ENCODE results near the gene SMG1. TPM values are rescaled to one million over a fixed set of nuclear protein-coding genes. Genes with fewer than 3 reads are reported as not detected.

Gene SMG1
- total and polyA plus RNA-seq, 2 of the 13 experiments (the other 11 are each of a cell fraction or from before 2014, with no cell fraction given), result 48.7 to 53.7 TPM

- TF ChIP-seq ZNF512 (CRISPR knock-in tag; IDR thresholded peaks at IDR 0.05), result no peak
- no peak for TF ChIP-seq ZNF138 (CRISPR knock-in tag; IDR thresholded peaks at IDR 0.05; ENCODE audit: low read depth)
- no peak for TF ChIP-seq MAZ (IDR thresholded peaks at IDR 0.05; ENCODE audit: borderline replicate concordance, low read depth, low read length)
- no peak for TF ChIP-seq MAZ (CRISPR knock-in tag; IDR thresholded peaks at IDR 0.05; ENCODE audit: low read depth)
- TF ChIP-seq ZNF660 (CRISPR knock-in tag; IDR thresholded peaks at IDR 0.05; ENCODE audit: borderline replicate concordance, low read depth), result no peak
- no peak for TF ChIP-seq MTA3 (CRISPR knock-in tag; IDR thresholded peaks at IDR 0.05)
- TF ChIP-seq, protein P1, sequence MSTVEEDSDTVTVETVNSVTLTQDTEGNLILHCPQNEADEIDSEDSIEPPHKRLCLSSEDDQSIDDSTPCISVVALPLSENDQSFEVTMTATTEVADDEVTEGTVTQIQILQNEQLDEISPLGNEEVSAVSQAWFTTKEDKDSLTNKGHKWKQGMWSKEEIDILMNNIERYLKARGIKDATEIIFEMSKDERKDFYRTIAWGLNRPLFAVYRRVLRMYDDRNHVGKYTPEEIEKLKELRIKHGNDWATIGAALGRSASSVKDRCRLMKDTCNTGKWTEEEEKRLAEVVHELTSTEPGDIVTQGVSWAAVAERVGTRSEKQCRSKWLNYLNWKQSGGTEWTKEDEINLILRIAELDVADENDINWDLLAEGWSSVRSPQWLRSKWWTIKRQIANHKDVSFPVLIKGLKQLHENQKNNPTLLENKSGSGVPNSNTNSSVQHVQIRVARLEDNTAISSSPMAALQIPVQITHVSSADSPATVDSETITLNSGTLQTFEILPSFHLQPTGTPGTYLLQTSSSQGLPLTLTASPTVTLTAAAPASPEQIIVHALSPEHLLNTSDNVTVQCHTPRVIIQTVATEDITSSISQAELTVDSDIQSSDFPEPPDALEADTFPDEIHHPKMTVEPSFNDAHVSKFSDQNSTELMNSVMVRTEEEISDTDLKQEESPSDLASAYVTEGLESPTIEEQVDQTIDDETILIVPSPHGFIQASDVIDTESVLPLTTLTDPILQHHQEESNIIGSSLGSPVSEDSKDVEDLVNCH (CRISPR knock-in tag; IDR thresholded peaks at IDR 0.05), result no peak
- peak; percentile 13; the same call in 1 of the 2 replicates for TF ChIP-seq NCOA2 (CRISPR knock-in tag; IDR thresholded peaks at IDR 0.05)
Measured at GRCh38 chr16:18800293-18800692, 125.9 kb downstream of the SMG1 start (continued).

DNA sequence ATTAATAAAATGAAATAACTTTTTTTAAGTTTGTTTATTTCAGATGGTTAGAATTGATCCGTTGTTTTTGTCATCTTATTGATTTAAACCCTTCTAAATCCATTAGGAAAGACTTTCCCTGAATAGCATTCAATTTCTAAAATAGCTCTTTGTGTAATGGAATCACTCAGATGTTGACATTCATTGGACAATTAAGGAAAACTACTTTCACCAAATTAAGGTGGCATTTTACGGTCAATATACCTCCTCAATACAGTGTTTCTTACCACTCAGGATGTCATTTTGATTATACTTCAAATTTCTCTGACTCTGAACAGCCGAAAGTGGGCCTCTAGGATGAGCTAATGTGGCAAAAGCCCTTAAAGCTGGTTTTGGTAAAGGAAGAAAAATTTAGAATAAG is 126.7 kb downstream of the SMG1 start:
- Histone ChIP-seq H2AFZ (ENCODE audit: low read length) (no peak overlapping the region), H3K4me1 (ENCODE audit: insufficient read depth, low read length) (peaks cover 69% of the 10 kb centered on the region), H3K4me3 (replicated peaks in 1 of 3; ENCODE audit: insufficient read depth in 1 of 3, low read depth in 2 of 3, low read length in 3 of 3) (peak overlapping the region; percentile 88 to 100 (median 95)), H3K36me3 (replicated peaks in 1 of 2; ENCODE audit: control insufficient read depth in 1 of 2, insufficient read depth in 2 of 2, low read length in 2 of 2) (peaks cover 3 to 28% of the 10 kb centered on the region in 2 experiments; a peak in 4 of 5 replicates), H3K9me3 (ENCODE audit: low read length) (no peaks in the 10 kb centered on the region), H4K20me1 (ENCODE audit: insufficient read depth, low read length) (peaks cover 24% of the 10 kb centered on the region), H3K27ac (ENCODE audit: extremely low read length, insufficient read depth, low read length) (no peak overlapping the region), H3K27me3 (ENCODE audit: control insufficient read depth in 1 of 2, insufficient read depth in 2 of 2, low read length in 2 of 2) (no peaks in the 10 kb centered on the region; a peak in 1 of 5 replicates), H3K4me2 (ENCODE audit: low read depth, low read length) (peak overlapping the region; percentile 92), H3K79me2 (ENCODE audit: insufficient read depth, low read length) (peaks cover 55% of the 10 kb centered on the region), H3K9ac (ENCODE audit: insufficient read depth, low read depth, low read length) (peak overlapping the region; percentile 97)
- 69% methylated on average over 3 of the region's 3 CpGs for WGBS (ENCODE audit: low lambda C conversion rate)
- BruUV-seq (replicated peaks), result no TSS peak
- CTCF ChIA-PET (ENCODE audit: low intra/inter-chr PET ratio, low total read pairs), result no interaction called here
- in situ Hi-C loops (cut with HindIII; ENCODE audit: extremely low pct_ligation_motif_present, low pct_unique_long_range_greater_than_20kb) (no loop called here), intact Hi-C loops (cut with micrococcal nuclease; ENCODE audit: unreplicated experiment) (loop anchor here (10.0 kb wide), 1 partner anchor 725 kb away; the partner anchor contains the start of genes CCP110 and GDE1)
- POLR2A ChIA-PET, result interaction anchor here (1.3 to 8.9 kb wide), 2 partner anchors 10 to 206 kb away, joined by 3 to 545 read pairs; partner anchors contain the start of gene RPS15A
- DNase-seq (ENCODE audit: low spot score), result no peak
- ATAC-seq, result no peak
- FAIRE-seq, result no peak
- TF ChIP-seq SP5 (CRISPR knock-in tag; IDR thresholded peaks at IDR 0.05; ENCODE audit: borderline replicate concordance, low read depth), result no peak
- no peak for TF ChIP-seq ZNF280B (CRISPR knock-in tag; IDR thresholded peaks at IDR 0.05; ENCODE audit: borderline replicate concordance)
- TF ChIP-seq ZNF639 (CRISPR knock-in tag; conservative IDR thresholded peaks at IDR 0.05), result no peak
- TF ChIP-seq, protein P2, sequence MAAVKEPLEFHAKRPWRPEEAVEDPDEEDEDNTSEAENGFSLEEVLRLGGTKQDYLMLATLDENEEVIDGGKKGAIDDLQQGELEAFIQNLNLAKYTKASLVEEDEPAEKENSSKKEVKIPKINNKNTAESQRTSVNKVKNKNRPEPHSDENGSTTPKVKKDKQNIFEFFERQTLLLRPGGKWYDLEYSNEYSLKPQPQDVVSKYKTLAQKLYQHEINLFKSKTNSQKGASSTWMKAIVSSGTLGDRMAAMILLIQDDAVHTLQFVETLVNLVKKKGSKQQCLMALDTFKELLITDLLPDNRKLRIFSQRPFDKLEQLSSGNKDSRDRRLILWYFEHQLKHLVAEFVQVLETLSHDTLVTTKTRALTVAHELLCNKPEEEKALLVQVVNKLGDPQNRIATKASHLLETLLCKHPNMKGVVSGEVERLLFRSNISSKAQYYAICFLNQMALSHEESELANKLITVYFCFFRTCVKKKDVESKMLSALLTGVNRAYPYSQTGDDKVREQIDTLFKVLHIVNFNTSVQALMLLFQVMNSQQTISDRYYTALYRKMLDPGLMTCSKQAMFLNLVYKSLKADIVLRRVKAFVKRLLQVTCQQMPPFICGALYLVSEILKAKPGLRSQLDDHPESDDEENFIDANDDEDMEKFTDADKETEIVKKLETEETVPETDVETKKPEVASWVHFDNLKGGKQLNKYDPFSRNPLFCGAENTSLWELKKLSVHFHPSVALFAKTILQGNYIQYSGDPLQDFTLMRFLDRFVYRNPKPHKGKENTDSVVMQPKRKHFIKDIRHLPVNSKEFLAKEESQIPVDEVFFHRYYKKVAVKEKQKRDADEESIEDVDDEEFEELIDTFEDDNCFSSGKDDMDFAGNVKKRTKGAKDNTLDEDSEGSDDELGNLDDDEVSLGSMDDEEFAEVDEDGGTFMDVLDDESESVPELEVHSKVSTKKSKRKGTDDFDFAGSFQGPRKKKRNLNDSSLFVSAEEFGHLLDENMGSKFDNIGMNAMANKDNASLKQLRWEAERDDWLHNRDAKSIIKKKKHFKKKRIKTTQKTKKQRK (IDR thresholded peaks at IDR 0.05; ENCODE audit: low read length), result no peak
